ENCODE data around the gene NCOA1. TPM values are rescaled to one million over a fixed set of nuclear protein-coding genes. Genes with fewer than 3 reads are reported as not detected.

NCOA1 gene
- total and polyA plus RNA-seq, 10 of the 15 experiments (the other 5 are each of a cell fraction or from before 2014, with no cell fraction given): 1.8 to 35.6 (median 6.1) TPM

DNA sequence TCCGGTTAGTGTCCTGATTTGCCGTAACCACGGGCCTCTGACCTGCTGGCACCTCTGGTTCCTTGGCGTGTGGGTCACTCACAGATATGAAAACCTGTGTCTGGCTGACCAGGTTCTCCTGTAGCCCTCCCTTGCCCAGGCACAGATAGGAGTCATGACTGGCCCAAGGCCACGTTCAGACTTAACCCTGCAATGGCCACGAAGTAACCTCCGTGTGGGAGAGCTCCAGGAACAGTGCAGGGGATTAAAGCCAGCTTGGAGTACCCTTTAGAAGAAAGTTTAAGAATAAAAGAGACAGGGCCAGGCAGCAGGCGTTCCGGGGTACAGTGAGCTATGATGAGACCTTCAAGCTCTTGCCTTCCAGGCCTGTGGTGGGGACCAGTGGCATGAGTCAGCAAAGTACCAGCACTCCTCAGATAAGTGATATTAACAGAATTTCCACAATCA, 327.7 kb downstream of the NCOA1 start:
- ChIA-PET SMC1A (ENCODE audit: uncharacterized antibody, unreplicated experiment) (interaction anchor here (0.5 to 1.4 kb wide), 4 partner anchors 332 to 420 kb away, joined by 3 to 4 read pairs (median 4); no protein-coding TSS in a partner anchor), POLR2A (interaction anchor here (0.5 kb wide), 1 partner anchor 204 kb away, joined by 3 read pairs; no protein-coding TSS in a partner anchor), CTCF (interaction anchor here (1.4 to 2.7 kb wide), 3 partner anchors 9 to 409 kb away, joined by 4 to 17 read pairs (median 5); no protein-coding TSS in a partner anchor), RAD21 (ENCODE audit: unreplicated experiment) (interaction anchor here (1.0 to 1.2 kb wide), 2 partner anchors 67 to 408 kb away, joined by 3 to 4 read pairs; no protein-coding TSS in a partner anchor)
- H3K27me3 ChIP-seq (replicated peaks in 1 of 2; ENCODE audit: control insufficient read depth in 2 of 2, insufficient read depth in 2 of 2, low read length in 1 of 2): no peaks in the 10 kb centered on the region
- no peak overlapping the region for H2AFZ ChIP-seq (ENCODE audit: control insufficient read depth, low read depth, low read length)
- in situ Hi-C loops (cut with MboI): no loop called here
- no TSS peak for BruUV-seq (replicated peaks)
- no peak overlapping the region for H3K4me3 ChIP-seq
- no peak for FAIRE-seq
- intact Hi-C loops (cut with micrococcal nuclease; ENCODE audit: unreplicated experiment): no loop called here
- DNase-seq (ENCODE audit: low read depth, low spot score): no peak
- H3K9me3 ChIP-seq (replicated peaks; ENCODE audit: control insufficient read depth, insufficient read depth, low read length): no peaks in the 10 kb centered on the region
- no peaks in the 10 kb centered on the region for H3K79me2 ChIP-seq (ENCODE audit: control insufficient read depth, insufficient read depth, low read length)
- no peaks in the 10 kb centered on the region for H4K20me1 ChIP-seq (ENCODE audit: control insufficient read depth, insufficient read depth)
- no peak for TF ChIP-seq MEF2A (IDR thresholded peaks at IDR 0.05; ENCODE audit: insufficient read depth, low read depth, low read length)
- TF ChIP-seq SIN3A (IDR thresholded peaks at IDR 0.05; ENCODE audit: low read depth, low read length): no peak
- TF ChIP-seq, protein P1, sequence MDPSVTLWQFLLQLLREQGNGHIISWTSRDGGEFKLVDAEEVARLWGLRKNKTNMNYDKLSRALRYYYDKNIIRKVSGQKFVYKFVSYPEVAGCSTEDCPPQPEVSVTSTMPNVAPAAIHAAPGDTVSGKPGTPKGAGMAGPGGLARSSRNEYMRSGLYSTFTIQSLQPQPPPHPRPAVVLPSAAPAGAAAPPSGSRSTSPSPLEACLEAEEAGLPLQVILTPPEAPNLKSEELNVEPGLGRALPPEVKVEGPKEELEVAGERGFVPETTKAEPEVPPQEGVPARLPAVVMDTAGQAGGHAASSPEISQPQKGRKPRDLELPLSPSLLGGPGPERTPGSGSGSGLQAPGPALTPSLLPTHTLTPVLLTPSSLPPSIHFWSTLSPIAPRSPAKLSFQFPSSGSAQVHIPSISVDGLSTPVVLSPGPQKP (IDR thresholded peaks at IDR 0.05; ENCODE audit: low read depth, low read length): no peak
- TF ChIP-seq, protein P2, sequence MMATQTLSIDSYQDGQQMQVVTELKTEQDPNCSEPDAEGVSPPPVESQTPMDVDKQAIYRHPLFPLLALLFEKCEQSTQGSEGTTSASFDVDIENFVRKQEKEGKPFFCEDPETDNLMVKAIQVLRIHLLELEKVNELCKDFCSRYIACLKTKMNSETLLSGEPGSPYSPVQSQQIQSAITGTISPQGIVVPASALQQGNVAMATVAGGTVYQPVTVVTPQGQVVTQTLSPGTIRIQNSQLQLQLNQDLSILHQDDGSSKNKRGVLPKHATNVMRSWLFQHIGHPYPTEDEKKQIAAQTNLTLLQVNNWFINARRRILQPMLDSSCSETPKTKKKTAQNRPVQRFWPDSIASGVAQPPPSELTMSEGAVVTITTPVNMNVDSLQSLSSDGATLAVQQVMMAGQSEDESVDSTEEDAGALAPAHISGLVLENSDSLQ (IDR thresholded peaks at IDR 0.05): no peak
- TF ChIP-seq, protein P3, sequence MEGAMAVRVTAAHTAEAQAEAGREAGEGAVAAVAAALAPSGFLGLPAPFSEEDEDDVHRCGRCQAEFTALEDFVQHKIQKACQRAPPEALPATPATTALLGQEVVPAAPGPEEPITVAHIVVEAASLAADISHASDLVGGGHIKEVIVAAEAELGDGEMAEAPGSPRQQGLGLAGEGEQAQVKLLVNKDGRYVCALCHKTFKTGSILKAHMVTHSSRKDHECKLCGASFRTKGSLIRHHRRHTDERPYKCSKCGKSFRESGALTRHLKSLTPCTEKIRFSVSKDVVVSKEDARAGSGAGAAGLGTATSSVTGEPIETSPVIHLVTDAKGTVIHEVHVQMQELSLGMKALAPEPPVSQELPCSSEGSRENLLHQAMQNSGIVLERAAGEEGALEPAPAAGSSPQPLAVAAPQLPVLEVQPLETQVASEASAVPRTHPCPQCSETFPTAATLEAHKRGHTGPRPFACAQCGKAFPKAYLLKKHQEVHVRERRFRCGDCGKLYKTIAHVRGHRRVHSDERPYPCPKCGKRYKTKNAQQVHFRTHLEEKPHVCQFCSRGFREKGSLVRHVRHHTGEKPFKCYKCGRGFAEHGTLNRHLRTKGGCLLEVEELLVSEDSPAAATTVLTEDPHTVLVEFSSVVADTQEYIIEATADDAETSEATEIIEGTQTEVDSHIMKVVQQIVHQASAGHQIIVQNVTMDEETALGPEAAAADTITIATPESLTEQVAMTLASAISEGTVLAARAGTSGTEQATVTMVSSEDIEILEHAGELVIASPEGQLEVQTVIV (IDR thresholded peaks at IDR 0.05; ENCODE audit: borderline replicate concordance, partially characterized antibody): no peak
- TF ChIP-seq CHD4 (IDR thresholded peaks at IDR 0.05): no peak
- no peak for TF ChIP-seq HCFC1 (IDR thresholded peaks at IDR 0.05; ENCODE audit: low read length)
- no peaks in the 10 kb centered on the region for H3K4me1 ChIP-seq (ENCODE audit: control insufficient read depth, insufficient read depth, low read length)
- H3K27ac ChIP-seq (ENCODE audit: control insufficient read depth, insufficient read depth): no peak overlapping the region
- 92% methylated on average over 9 of the region's 9 CpGs for WGBS (ENCODE audit: insufficient coverage, insufficient replicate concordance, low lambda C conversion rate, missing lambda C conversion rate)
- no peak overlapping the region for H3K9ac ChIP-seq (ENCODE audit: control insufficient read depth, insufficient read depth, low read length)
- peaks cover 35 to 44% of the 10 kb centered on the region in 2 experiments for H3K36me3 ChIP-seq (ENCODE audit: control insufficient read depth in 2 of 2, insufficient read depth in 2 of 2, low read length in 1 of 2)
- no peak overlapping the region for H3K4me2 ChIP-seq (ENCODE audit: control insufficient read depth, insufficient read depth)
- no peak for ATAC-seq

Data from GM12878 (cell line).